ENCODE data around the gene USP6NL.
A peak's percentile ranks its signal among the peaks of the same experiment; 100 is the strongest.

Gene USP6NL

GRCh38 chr10:11479300-11479699 lies 132.2 kb downstream of the USP6NL start:
- DNase-seq (ENCODE audit: low read depth, low spot score) = no peak

GRCh38 chr10:11478807-11479206 lies 132.6 kb downstream of the USP6NL start:
- DNase-seq (ENCODE audit: low read depth, low spot score) = no peak

GRCh38 chr10:11475831-11476434 lies 135.5 kb downstream of the USP6NL start:
- DNase-seq (ENCODE audit: low read depth, low spot score) = no peak

- DNase-seq (ENCODE audit: low read depth, low spot score) = no peak
Measured at GRCh38 chr10:11473128-11473760, 138.2 kb downstream of the USP6NL start.

- peak; percentile 43 for DNase-seq (ENCODE audit: low read depth, low spot score)
Measured at GRCh38 chr10:11472158-11472753, 139.2 kb downstream of the USP6NL start.

GRCh38 chr10:11469575-11470391 lies 141.7 kb downstream of the USP6NL start:
- DNase-seq (ENCODE audit: low read depth, low spot score) = no peak

GRCh38 chr10:11468126-11468742 lies 143.2 kb downstream of the USP6NL start:
- no peak for DNase-seq (ENCODE audit: low read depth, low spot score)

- no peak for DNase-seq (ENCODE audit: low read depth, low spot score)
Measured at GRCh38 chr10:11465406-11465805, 146.0 kb downstream of the USP6NL start.

GRCh38 chr10:11463111-11463510 lies 148.3 kb downstream of the USP6NL start:
- DNase-seq (ENCODE audit: low read depth, low spot score) = no peak

- no peak for DNase-seq (ENCODE audit: low read depth, low spot score)
Measured at GRCh38 chr10:11462071-11462470, 149.4 kb downstream of the USP6NL start.

GRCh38 chr10:11457336-11457735 lies 154.1 kb downstream of the USP6NL start:
- no peak for DNase-seq (ENCODE audit: low read depth, low spot score)

- no peak for DNase-seq (ENCODE audit: low read depth, low spot score)
Measured at GRCh38 chr10:11454958-11455566, 156.4 kb downstream of the USP6NL start.

- DNase-seq (ENCODE audit: low read depth, low spot score) = no peak
Measured at GRCh38 chr10:11454160-11454559, 157.3 kb downstream of the USP6NL start.

- DNase-seq (ENCODE audit: low read depth, low spot score) = no peak
Measured at GRCh38 chr10:11451640-11452260, 159.7 kb downstream of the USP6NL start.

GRCh38 chr10:11450427-11450826 lies 161.0 kb downstream of the USP6NL start:
- DNase-seq (ENCODE audit: low read depth, low spot score) = no peak

- DNase-seq (ENCODE audit: low read depth, low spot score) = no peak
Measured at GRCh38 chr10:11449761-11450160, 161.7 kb downstream of the USP6NL start.

GRCh38 chr10:11448545-11449244 lies 162.8 kb downstream of the USP6NL start:
- no peak for DNase-seq (ENCODE audit: low read depth, low spot score)

- no peak for DNase-seq (ENCODE audit: low read depth, low spot score)
Measured at GRCh38 chr10:11448190-11448544, 163.3 kb downstream of the USP6NL start.

- DNase-seq (ENCODE audit: low read depth, low spot score) = no peak
Measured at GRCh38 chr10:11447586-11447985, 163.9 kb downstream of the USP6NL start.

GRCh38 chr10:11446864-11447263 lies 164.6 kb downstream of the USP6NL start:
- DNase-seq (ENCODE audit: low read depth, low spot score) = no peak

Data from activated CD4-positive, CD25-positive, alpha-beta regulatory T cell treated with anti-CD3 and anti-CD28 coated beads, Interleukin-2, amount 50 U/mL, for 16 hours (primary cell).